ENCODE measurements around the gene CCDC97.

Gene CCDC97

GRCh38 chr19:41269571-41269970, 40.4 kb upstream of the CCDC97 start:
- TF ChIP-seq ZNF565 (CRISPR knock-in tag; conservative IDR thresholded peaks at IDR 0.05; ENCODE audit: low read depth), result no peak
- no peak for TF ChIP-seq ISL1 (CRISPR knock-in tag; IDR thresholded peaks at IDR 0.05)
- no peak for TF ChIP-seq ESRRG (CRISPR knock-in tag; IDR thresholded peaks at IDR 0.05)
- no peak for TF ChIP-seq OSR1 (CRISPR knock-in tag; IDR thresholded peaks at IDR 0.05)
- no peak for TF ChIP-seq ARNTL (CRISPR knock-in tag; IDR thresholded peaks at IDR 0.05; ENCODE audit: borderline replicate concordance, low read depth)
- no peak for TF ChIP-seq RARB (CRISPR knock-in tag; IDR thresholded peaks at IDR 0.05)
- no peak for TF ChIP-seq PPARA (CRISPR knock-in tag; IDR thresholded peaks at IDR 0.05; ENCODE audit: borderline replicate concordance)
- no peak for ATAC-seq

GRCh38 chr19:41273076-41273475, 36.9 kb upstream of the CCDC97 start:
- no peak for TF ChIP-seq RARB (CRISPR knock-in tag; IDR thresholded peaks at IDR 0.05)
- no peak for TF ChIP-seq CREB5 (CRISPR knock-in tag; IDR thresholded peaks at IDR 0.05; ENCODE audit: low read depth)
- TF ChIP-seq ZNF8 (CRISPR knock-in tag; IDR thresholded peaks at IDR 0.05), result no peak
- TF ChIP-seq CSRNP3 (CRISPR knock-in tag; IDR thresholded peaks at IDR 0.05), result no peak
- no peak for TF ChIP-seq SNAI2 (CRISPR knock-in tag; IDR thresholded peaks at IDR 0.05)
- TF ChIP-seq TOX (CRISPR knock-in tag; IDR thresholded peaks at IDR 0.05; ENCODE audit: borderline replicate concordance), result no peak
- no peak for TF ChIP-seq ZC3H10 (CRISPR knock-in tag; IDR thresholded peaks at IDR 0.05)
- no peak for TF ChIP-seq POU6F1 (CRISPR knock-in tag; IDR thresholded peaks at IDR 0.05; ENCODE audit: borderline replicate concordance, low read depth)
- TF ChIP-seq ZFP30 (CRISPR knock-in tag; IDR thresholded peaks at IDR 0.05), result no peak
- TF ChIP-seq BACH2 (CRISPR knock-in tag; IDR thresholded peaks at IDR 0.05; ENCODE audit: borderline replicate concordance), result no peak
- TF ChIP-seq ARNTL (CRISPR knock-in tag; IDR thresholded peaks at IDR 0.05; ENCODE audit: borderline replicate concordance, low read depth), result no peak
- TF ChIP-seq TSHZ2 (CRISPR knock-in tag; IDR thresholded peaks at IDR 0.05), result no peak
- no peak for TF ChIP-seq TCF4 (CRISPR knock-in tag; IDR thresholded peaks at IDR 0.05; ENCODE audit: borderline replicate concordance)
- no peak for TF ChIP-seq GLIS3 (CRISPR knock-in tag; IDR thresholded peaks at IDR 0.05)
- TF ChIP-seq PPARA (CRISPR knock-in tag; IDR thresholded peaks at IDR 0.05; ENCODE audit: borderline replicate concordance), result no peak
- TF ChIP-seq ESRRG (CRISPR knock-in tag; IDR thresholded peaks at IDR 0.05), result no peak
- no peak for TF ChIP-seq ISL1 (CRISPR knock-in tag; IDR thresholded peaks at IDR 0.05)
- TF ChIP-seq OSR1 (CRISPR knock-in tag; IDR thresholded peaks at IDR 0.05), result no peak
- TF ChIP-seq PATZ1 (CRISPR knock-in tag; IDR thresholded peaks at IDR 0.05; ENCODE audit: borderline replicate concordance), result no peak
- TF ChIP-seq ZNF565 (CRISPR knock-in tag; conservative IDR thresholded peaks at IDR 0.05; ENCODE audit: low read depth), result no peak
- no peak for ATAC-seq

- no peak for ATAC-seq
- TF ChIP-seq ARNTL (CRISPR knock-in tag; IDR thresholded peaks at IDR 0.05; ENCODE audit: borderline replicate concordance, low read depth), result no peak
Observed at GRCh38 chr19:41274802-41275201, 35.2 kb upstream of the CCDC97 start.

All from SK-N-SH treated with all-trans-retinoic acid at 6 μM for 48 hours (cell line).